MCF 10A (cell line): ENCODE measurements around the gene RAB31. TPM values are rescaled to one million over a fixed set of nuclear protein-coding genes. Genes with fewer than 3 reads are reported as not detected.

ENCODE experiments used
- BruUV-seq: library from RNA; stranded (reverse); fragments of 400-500 nt; replicated peaks from 2 replicates; lab custom pipeline; 2021; lab: Mats Ljungman, UMichigan
- CTCF ChIA-PET: fragments of 300-600 bp; sonication (Branson Sonifier 250); formaldehyde crosslinking; extraction: SDS; loops from one replicate; lab custom pipeline; 2021; ENCODE audit warnings: antibody characterized with exemption, inconsistent platforms; lab: Yijun Ruan, JAX
- POLR2A ChIA-PET: fragments of 300-600, 350-650 bp; sonication (Branson Sonifier 250); formaldehyde crosslinking; extraction: SDS; loops from one replicate; lab custom pipeline; 2020; ENCODE audit warnings: antibody characterized with exemption, inconsistent platforms; lab: Yijun Ruan, JAX
- DNase-seq: peaks from one replicate; pipeline ENCODE4 v3.0.0-alpha.2; 2018; ENCODE audit not compliant: unreplicated experiment
- H3K27ac Mint-ChIP-seq: one replicate; pipeline ENCODE4 v1.8.0; 2022; ENCODE audit warnings: mild to moderate bottlenecking, low read depth, mixed read lengths; ENCODE audit not compliant: unreplicated experiment
- H3K27me3 Mint-ChIP-seq: one replicate; pipeline ENCODE4 v1.8.0; 2022; ENCODE audit warnings: mixed read lengths; ENCODE audit not compliant: insufficient read depth, unreplicated experiment
- H3K36me3 Mint-ChIP-seq: one replicate; pipeline ENCODE4 v1.8.0; 2022; ENCODE audit warnings: mild to moderate bottlenecking, moderate library complexity, mixed read lengths; ENCODE audit not compliant: insufficient read depth, unreplicated experiment
- H3K4me1 Mint-ChIP-seq: one replicate; pipeline ENCODE4 v1.8.0; 2022; ENCODE audit warnings: mixed read lengths; ENCODE audit not compliant: insufficient read depth, unreplicated experiment
- H3K4me3 Mint-ChIP-seq: one replicate; pipeline ENCODE4 v1.8.0; 2022; ENCODE audit warnings: mild to moderate bottlenecking, moderate library complexity, mixed read lengths; ENCODE audit not compliant: unreplicated experiment
- H3K9me3 Mint-ChIP-seq: one replicate; pipeline ENCODE4 v1.8.0; 2022; ENCODE audit warnings: mixed read lengths; ENCODE audit not compliant: unreplicated experiment
- intact Hi-C: fragments of 100-400 bp; cut with micrococcal nuclease; formaldehyde crosslinking; loops from 2 replicates; pipeline ENCODE4 v1.14.1; 2022
- total RNA-seq: library from RNA; stranded (reverse); gene quantifications from 2 replicates; pipeline ENCODE4 v1.2.3, GENCODE V29; 2022
- TF ChIP-seq, protein P1 (sequence below): fragments of 200-600 bp; IDR thresholded peaks from one replicate; pipeline ENCODE4 v1.8.0; 2022; ENCODE audit warnings: antibody characterized with exemption, mild to moderate bottlenecking; ENCODE audit not compliant: unreplicated experiment

The RAB31 gene
- total RNA-seq, 1 experiment from 2014 or later, result 6.1 TPM

DNA sequence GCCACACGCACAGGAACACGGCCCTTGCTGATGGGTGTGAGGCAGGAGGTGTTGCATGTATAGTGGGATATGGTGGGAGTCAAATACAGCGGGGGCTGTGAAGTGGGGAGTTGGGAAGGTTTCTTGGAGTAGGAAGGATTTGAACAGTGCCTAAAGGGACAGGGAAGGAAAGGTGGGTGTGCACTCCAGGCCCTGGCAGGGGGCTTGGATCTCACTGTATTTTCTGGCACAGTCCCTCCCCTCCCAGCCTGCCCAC is 6.9 kb downstream of the RAB31 start:
- BruUV-seq, result no TSS peak
- no peak overlapping the region for H3K4me3 Mint-ChIP-seq
- TF ChIP-seq, protein P1, sequence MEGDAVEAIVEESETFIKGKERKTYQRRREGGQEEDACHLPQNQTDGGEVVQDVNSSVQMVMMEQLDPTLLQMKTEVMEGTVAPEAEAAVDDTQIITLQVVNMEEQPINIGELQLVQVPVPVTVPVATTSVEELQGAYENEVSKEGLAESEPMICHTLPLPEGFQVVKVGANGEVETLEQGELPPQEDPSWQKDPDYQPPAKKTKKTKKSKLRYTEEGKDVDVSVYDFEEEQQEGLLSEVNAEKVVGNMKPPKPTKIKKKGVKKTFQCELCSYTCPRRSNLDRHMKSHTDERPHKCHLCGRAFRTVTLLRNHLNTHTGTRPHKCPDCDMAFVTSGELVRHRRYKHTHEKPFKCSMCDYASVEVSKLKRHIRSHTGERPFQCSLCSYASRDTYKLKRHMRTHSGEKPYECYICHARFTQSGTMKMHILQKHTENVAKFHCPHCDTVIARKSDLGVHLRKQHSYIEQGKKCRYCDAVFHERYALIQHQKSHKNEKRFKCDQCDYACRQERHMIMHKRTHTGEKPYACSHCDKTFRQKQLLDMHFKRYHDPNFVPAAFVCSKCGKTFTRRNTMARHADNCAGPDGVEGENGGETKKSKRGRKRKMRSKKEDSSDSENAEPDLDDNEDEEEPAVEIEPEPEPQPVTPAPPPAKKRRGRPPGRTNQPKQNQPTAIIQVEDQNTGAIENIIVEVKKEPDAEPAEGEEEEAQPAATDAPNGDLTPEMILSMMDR, result no peak
- H3K4me1 Mint-ChIP-seq, result peaks cover 8% of the 10 kb centered on the region
- no peak for DNase-seq
- no peaks in the 10 kb centered on the region for H3K27me3 Mint-ChIP-seq
- CTCF ChIA-PET, result no interaction called here
- H3K9me3 Mint-ChIP-seq, result no peaks in the 10 kb centered on the region
- intact Hi-C loops, result no loop called here
- no peaks in the 10 kb centered on the region for H3K36me3 Mint-ChIP-seq
- POLR2A ChIA-PET, result no interaction called here
- H3K27ac Mint-ChIP-seq, result no peak overlapping the region

DNA sequence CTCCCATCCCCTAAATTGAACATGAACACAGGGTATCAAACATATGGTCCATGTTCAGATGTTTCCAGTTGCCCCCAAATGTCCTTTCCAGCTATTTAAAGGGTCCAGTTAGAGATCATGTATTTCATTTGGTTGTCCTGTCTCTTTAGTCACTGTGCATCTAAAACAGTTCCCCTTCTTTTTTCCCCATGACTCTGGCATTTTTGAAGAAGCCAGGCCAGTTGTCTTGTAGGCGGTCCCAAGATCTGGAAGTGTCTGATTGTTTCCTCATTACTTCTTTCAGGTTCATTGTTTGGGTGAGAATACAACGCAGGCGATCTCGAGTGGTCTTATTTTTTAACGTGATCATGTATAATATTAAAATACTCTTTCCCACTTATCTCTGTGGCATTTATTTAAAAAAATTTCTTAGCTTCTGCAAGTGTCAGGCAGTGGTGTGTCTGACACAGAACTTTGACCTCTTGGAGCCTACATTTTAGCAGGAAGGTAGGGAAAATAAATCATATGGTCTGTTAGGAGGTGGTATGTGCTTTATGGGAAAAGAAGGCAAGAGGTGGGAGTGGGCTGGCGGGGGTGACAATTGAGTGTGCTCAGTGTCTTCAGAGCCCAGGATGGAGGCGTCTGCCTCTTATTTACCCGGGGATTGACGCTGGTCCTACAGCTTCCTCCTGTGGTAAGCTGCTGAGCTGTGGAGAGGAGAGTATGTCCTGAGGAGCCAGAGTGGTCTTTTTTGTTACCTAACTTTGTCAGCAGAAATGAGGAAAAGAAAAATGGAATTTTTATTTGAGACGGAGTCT is 8.1 kb downstream of the RAB31 start:
- intact Hi-C loops, result no loop called here
- no peak for DNase-seq
- no peaks in the 10 kb centered on the region for H3K9me3 Mint-ChIP-seq
- no peak overlapping the region for H3K4me3 Mint-ChIP-seq
- H3K27me3 Mint-ChIP-seq, result no peaks in the 10 kb centered on the region
- no peak overlapping the region for H3K27ac Mint-ChIP-seq
- POLR2A ChIA-PET, result no interaction called here
- TF ChIP-seq, protein P1, result no peak
- peaks cover 12% of the 10 kb centered on the region for H3K4me1 Mint-ChIP-seq
- no TSS peak for BruUV-seq
- CTCF ChIA-PET, result interaction anchor here (0.6 to 1.0 kb wide), 2 partner anchors 17 to 183 kb away, joined by 3 to 6 read pairs; no protein-coding TSS in a partner anchor
- H3K36me3 Mint-ChIP-seq, result no peaks in the 10 kb centered on the region

DNA sequence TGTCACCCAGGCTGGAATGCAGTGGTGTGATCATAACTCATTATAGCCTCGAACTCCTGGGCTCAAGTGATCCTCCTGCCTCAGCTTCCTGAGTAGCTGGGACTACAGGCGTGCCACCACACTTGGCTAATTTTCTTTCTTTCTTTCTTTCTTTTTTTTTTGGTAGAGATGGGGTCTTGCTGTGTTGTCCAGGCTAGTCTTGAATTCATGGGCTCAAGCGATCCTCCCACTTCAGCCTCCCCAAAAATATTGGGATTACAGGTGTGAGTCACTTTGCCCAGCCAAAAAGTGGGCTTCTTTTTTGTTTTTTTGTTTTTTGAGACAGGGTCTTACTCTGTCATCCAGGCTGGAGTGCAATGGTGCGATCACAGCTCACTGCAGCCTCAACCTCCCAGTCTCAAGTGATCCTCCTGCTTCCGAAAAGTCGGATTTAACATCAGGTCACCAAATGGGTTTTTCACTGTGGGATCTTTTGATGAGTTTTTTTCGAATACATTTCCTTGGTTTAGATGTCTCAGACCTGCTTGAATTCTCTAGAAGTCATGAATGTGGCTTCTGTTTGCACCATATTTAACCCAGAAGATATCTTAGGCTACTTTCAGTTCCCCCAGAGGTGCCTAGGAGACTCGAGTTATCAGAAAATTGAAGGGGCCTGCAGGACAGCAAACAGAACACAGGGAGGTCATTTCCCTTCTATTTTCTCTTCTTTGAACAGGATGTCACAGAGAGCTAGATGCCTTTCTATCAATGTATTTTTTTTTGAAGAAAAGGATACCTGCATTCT is 8.9 kb downstream of the RAB31 start:
- intact Hi-C loops, result no loop called here
- ChIA-PET CTCF (interaction anchor here (0.6 to 2.2 kb wide), 3 partner anchors 18 to 142 kb away, joined by 3 to 15 read pairs (median 6); no protein-coding TSS in a partner anchor), POLR2A (no interaction called here)
- TF ChIP-seq, protein P1, result no peak
- no peaks in the 10 kb centered on the region for H3K27me3 Mint-ChIP-seq
- no peaks in the 10 kb centered on the region for H3K36me3 Mint-ChIP-seq
- no peak overlapping the region for H3K4me3 Mint-ChIP-seq
- H3K4me1 Mint-ChIP-seq, result peaks cover 16% of the 10 kb centered on the region
- DNase-seq, result no peak
- BruUV-seq, result no TSS peak
- H3K9me3 Mint-ChIP-seq, result no peaks in the 10 kb centered on the region
- H3K27ac Mint-ChIP-seq, result no peak overlapping the region

- DNase-seq, result peak; percentile 94
- intact Hi-C loops, result no loop called here
- Mint-ChIP-seq H3K27ac (peak overlapping the region; percentile 30), H3K4me1 (peaks cover 24% of the 10 kb centered on the region), H3K36me3 (no peaks in the 10 kb centered on the region), H3K4me3 (peak overlapping the region; percentile 68), H3K27me3 (no peaks in the 10 kb centered on the region), H3K9me3 (no peaks in the 10 kb centered on the region)
- ChIA-PET POLR2A (no interaction called here), CTCF (interaction anchor here (1.8 to 2.2 kb wide), 2 partner anchors 143 to 144 kb away, joined by 4 to 15 read pairs; no protein-coding TSS in a partner anchor)
- BruUV-seq, result TSS peak; percentile 68
- TF ChIP-seq, protein P1, result no peak
Observed at GRCh38 chr18:9719421-9719981, 11.4 kb downstream of the RAB31 start.
